Stomach (tissue), 4 donors: ENCODE data around the gene EEFSEC.

Experiments used
- CTCF ChIP-seq, 7 experiments: fragments of 450-650 bp in 4 of 7; fragments of 200-600 bp in 3 of 7; sonication (generic) in 3 of 7; IDR thresholded peaks; one replicate each; pipeline ENCODE4 v1.5.1; 2016 to 2019; ENCODE audit warnings: antibody characterized with exemption in 7 of 7, control low read depth in 2 of 7, mild to moderate bottlenecking in 1 of 7
- POLR2A ChIP-seq, 4 donors: fragments of 450-650 bp; IDR thresholded peaks; one replicate each; pipeline ENCODE4 v1.6.1; 2016; ENCODE audit warnings: antibody characterized with exemption in 4 of 4, control low read depth in 2 of 4, mild to moderate bottlenecking in 1 of 4, moderate library complexity in 1 of 4
- POLR2AphosphoS5 ChIP-seq, 3 donors: sonication (generic); formaldehyde crosslinking; IDR thresholded peaks; one replicate each; pipeline ENCODE4 v1.6.1; 2016; ENCODE audit warnings: antibody characterized with exemption in 3 of 3

- no peak for TF ChIP-seq CTCF (IDR thresholded peaks at IDR 0.05)
- no peak for TF ChIP-seq POLR2A (IDR thresholded peaks at IDR 0.05)
- no peak for TF ChIP-seq POLR2AphosphoS5 (IDR thresholded peaks at IDR 0.05)
Observed at GRCh38 chr3:128128251-128128650, 25.0 kb upstream of the EEFSEC start.
